ENCODE measurements around the gene HSPE1.

- TF ChIP-seq CTCF (IDR thresholded peaks at IDR 0.05) (no peak), POLR2A (IDR thresholded peaks at IDR 0.05) (no peak)
These were observed 44.8 kb upstream of the HSPE1 start for GRCh38 chr2:197455428-197455827.

Data from esophagus squamous epithelium (tissue), 4 donors.